ENCODE data around the gene PIK3R5. TPM values are rescaled to one million over a fixed set of nuclear protein-coding genes. Genes with fewer than 3 reads are reported as not detected.

Gene PIK3R5
- polyA plus RNA-seq, 1 donor = 1.3 TPM

DNA sequence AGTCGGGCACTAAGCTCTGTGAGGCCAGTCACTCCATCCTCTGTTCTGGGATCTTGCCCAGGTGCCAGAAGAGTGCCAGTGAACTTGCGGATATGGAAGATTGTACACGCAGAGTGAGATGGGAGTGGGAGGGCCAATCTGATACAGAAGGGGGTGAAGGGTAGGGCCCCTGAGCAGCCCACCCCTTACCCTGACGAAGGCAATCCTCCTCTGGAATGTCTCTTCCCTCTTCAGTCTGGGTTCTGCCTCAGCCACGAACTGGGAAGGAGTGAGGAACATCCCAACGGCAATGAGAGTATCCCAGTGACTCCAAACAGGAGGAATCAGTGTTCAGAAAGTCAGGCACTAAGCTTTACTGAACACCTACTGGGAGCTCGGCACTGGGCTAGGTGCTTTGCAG, 86.1 kb downstream of the PIK3R5 start:
- DNase-seq (ENCODE audit: low read depth) = no peak

GRCh38 chr17:8877984-8878383, 87.5 kb downstream of the PIK3R5 start:
- DNase-seq (ENCODE audit: low read depth) = no peak

DNA sequence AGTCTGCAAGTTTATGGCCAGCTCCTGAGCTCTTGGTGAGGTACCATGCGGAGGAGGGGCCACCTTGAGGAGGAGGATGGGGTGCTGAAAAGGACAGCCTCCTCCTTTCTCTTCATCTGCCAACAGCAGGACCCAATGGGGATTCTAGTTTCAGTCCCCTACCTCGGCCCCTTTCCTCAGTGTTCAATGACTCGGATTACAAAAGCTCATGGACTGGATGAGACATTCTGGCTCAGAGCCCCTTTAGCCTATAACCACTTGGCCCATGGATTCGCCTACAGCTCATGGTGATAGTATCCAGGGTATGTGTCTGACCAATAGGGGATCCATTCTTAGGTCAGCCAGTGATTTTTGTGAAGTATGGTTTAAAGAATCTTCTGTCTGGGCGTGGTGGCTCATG, 89.5 kb downstream of the PIK3R5 start:
- DNase-seq (ENCODE audit: low read depth) = no peak

DNA sequence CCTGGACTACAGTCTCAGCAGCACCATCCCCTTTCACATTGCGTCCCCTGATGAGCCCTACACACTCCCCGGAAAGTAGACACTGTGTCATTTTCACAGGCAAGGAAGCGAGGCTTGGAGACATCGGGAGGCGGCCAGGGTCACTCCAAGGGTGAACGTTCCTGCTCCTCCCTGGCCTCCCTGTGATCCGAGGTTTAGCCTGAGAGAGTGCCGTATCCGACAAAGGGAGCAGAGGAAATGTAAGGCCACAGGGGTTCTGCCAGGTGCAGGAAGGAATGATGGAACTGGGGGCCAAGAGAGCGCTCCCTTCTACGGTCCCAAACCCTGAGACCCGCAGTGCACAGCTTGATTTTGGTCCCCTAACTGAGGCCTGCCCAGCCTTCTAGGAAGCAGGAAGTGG, 90.1 kb downstream of the PIK3R5 start:
- no peak for DNase-seq (ENCODE audit: low read depth)

DNA sequence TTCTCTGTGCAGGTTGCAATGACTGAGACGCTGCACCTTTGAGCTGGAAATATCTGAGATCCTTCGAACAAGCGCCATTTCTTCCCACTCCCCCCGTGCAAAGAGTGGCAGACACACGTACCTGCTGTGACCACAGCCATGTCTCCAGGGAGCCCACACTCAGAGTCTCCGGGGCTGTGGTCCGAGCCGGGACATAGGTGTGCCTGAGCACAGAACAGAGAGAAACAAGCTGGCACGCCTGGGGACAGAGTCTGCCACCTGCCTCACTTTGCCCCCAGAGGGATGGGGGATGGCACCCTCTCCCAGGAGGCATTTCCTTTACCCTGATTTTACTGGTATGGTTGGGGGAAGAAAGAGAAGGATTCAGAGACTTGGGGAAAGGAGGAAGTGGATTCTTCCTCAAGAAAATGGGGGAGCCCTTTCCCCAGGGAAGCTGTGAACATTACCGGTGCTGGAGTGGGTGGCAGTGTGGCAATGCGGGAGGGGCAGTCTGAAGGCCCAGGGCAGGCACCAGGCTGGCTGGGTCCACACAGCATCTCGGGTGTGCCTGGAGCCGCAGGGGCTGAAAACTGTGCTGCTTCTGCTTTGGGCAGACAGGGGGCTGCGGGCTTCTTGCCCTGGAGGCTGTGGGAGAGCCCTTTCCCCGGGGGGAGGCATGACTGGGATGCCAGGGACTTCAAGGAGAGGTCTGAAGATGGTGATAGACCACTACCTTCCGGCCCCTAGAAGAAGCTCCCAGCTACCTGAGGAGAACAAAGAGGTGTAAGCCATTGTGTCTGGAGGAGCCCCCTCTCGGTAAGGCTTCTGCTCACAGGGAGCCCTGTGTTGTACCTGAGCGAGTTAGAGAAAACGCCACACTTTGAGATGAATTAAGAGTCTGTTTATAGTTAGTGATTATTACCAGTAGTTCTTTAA, 91.4 kb downstream of the PIK3R5 start:
- DNase-seq (ENCODE audit: low read depth) = no peak

DNA sequence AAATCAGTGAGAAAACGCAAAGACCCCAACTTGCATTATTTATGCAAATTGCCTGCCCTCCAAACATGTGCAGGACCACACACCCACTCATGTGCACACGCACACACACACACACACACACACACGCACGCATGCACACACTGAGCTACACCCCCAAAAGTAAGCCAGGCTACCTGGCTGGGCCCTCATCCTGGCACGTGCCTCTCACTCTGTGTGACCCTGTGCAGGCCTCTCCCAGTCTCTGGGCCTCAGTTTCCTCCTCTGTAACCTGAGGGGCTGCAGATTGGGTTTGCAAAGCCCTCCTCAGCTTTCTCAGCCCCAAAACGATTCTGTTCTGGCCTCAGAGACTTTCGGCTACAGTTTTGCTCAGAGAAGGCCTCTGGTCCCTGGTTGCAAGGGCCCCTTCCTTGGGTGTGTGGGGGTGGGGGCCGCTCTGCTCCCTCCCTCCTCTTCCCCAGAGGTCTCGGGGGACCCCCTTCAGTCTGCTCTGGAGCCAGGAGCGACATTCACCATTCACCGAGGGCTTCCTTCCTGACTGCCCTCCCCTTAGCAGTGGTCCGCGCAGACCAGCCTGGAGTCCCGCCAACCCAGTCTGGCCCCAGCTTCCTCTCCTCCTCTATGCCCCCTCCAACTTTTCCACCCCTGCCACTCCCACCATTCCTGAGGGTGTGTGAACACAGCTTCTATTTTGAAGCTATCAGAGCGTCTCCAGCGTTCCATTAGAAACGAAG, 92.6 kb downstream of the PIK3R5 start:
- DNase-seq (ENCODE audit: low read depth) = no peak

GRCh38 chr17:8872036-8872704, 93.3 kb downstream of the PIK3R5 start:
- no peak for DNase-seq (ENCODE audit: low read depth)

DNA sequence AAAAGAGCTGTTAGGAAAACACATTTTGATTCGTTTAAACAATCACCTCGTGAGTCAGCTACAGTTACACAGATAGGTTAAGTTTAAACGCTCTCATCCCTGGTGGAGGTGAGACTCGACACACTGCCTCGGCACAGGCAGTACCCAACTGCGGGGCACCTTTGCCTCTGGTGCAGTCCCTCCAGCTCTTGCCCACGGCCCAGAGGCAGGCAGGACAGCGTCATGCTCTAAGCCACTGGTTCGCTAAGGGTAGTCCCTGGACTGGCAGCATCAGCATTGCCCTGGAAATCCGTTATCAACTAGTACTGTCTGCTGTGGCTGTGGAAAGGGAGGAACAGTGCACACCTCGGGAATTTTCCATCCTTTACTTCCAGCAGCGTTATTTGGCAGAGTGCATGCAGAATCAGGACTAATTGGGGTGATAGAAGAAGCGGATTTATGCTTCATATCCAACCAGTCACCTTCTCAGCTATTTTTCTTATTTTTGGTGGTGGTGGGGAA, 94.4 kb downstream of the PIK3R5 start:
- no peak for DNase-seq (ENCODE audit: low read depth)

DNA sequence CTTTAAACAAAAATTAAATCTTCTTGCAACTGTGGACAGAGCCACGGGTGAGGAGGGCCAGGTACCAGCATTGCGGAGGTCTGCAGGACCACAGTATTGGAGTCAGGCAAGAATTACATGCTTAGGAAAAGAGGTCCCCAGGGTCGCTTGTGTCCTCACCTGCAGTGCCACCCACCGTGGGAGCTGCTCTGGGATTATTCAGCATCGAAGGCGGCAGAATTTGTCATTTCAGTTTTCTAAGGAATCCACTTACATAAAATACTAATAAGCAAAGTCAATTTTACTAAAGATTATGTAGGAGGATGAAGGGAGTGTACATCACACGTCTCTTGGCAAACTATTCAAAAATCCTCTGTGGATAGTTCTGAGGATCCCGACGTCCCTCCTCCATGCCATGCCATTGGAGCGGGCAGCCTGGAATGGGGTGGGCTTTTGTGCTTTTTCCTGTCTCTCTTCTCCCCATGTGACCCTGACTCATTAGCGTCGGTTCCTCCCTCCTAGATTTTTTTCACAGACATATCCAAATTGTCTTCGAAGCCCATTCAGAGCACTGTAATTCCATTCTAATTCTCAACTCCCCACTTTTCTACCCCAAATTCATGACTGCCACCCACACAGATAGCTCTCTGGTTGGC, 95.0 kb downstream of the PIK3R5 start:
- DNase-seq (ENCODE audit: low read depth) = no peak

GRCh38 chr17:8869114-8869815, 96.2 kb downstream of the PIK3R5 start:
- DNase-seq (ENCODE audit: low read depth) = no peak

DNA sequence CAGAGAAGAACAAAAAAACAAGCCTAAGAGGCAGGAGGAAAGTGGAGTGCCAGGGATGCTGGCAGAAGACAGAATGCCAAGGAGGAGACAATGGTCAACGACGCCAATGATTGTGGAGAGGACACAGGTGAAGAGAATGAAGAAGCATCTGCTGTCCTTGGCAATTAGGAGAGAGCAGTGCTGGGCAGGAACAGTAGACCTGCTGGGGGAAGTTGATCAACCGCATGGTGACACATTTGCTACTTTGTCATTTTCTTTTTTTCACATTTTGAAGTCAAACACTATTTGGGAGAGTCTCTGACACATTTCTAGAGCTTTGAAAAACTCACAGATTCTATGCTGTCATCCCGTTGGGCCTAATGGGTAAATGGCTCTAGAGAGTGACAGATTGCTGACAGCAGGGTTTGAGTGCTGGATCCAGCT, 97.0 kb downstream of the PIK3R5 start:
- no peak for DNase-seq (ENCODE audit: low read depth)

GRCh38 chr17:8868092-8868491, 97.4 kb downstream of the PIK3R5 start:
- no peak for DNase-seq (ENCODE audit: low read depth)

DNA sequence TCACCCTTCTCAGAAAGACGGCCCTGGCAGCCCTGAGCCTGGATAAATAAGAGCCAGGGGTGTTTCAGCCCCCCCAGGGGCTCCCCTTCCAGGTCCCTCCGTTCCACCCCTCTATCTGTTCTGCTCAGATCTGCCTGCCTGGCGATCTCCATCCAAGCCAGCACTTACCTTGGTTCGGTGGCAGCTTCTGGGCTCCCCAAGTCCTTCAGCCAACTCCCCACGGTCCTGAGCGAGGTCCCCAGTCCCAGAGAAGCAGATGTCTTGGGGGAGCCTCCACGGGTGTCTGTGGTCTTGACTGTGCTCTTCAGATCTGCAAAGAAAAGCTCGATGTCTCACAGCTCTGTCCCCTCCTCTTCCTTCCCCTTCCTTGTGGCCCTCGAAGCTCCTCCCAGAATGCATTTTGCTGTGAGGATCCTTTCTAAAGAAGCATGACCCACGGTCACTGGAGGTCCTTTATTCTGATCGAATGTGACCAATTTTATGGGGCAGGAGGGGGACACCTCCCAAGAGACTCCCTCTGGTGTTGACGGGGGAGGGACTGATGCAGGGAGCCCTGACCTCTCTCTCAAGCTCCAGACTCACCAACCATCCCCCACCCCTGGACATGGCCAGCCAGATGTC, 98.0 kb downstream of the PIK3R5 start, which contains the start of gene PIK3R6:
TSS of gene PIK3R6 (minus strand) at position 314 of the 621 bp plus-strand sequence. CDS start 17,880 bp downstream, outside the sequence.
- no peak for DNase-seq (ENCODE audit: low read depth)

GRCh38 chr17:8865811-8866210, 99.7 kb downstream of the PIK3R5 start:
- no peak for DNase-seq (ENCODE audit: low read depth)

DNA sequence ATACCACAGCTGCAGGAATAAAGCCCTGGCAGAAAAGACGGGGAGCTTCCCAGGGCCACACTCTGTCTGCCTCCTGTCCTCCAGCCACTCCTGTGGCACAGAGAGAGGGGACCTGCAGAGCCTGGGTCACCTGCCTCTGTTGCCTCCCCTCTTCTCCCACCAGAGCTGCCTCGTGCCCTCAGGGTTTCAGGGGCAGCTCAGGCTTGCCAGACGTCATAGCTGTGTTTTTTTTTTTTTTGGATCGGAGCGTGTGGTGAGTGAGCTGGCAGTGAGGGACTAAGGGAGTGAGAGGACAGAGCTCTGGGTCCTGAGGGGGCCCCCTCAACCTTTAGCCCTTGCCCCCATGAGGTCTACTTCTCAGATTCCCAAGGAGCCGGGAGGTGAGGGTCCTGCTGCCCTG, 100.1 kb downstream of the PIK3R5 start:
- no peak for DNase-seq (ENCODE audit: low read depth)

GRCh38 chr17:8862213-8863056, 103.1 kb downstream of the PIK3R5 start:
- DNase-seq (ENCODE audit: low read depth) = no peak

DNA sequence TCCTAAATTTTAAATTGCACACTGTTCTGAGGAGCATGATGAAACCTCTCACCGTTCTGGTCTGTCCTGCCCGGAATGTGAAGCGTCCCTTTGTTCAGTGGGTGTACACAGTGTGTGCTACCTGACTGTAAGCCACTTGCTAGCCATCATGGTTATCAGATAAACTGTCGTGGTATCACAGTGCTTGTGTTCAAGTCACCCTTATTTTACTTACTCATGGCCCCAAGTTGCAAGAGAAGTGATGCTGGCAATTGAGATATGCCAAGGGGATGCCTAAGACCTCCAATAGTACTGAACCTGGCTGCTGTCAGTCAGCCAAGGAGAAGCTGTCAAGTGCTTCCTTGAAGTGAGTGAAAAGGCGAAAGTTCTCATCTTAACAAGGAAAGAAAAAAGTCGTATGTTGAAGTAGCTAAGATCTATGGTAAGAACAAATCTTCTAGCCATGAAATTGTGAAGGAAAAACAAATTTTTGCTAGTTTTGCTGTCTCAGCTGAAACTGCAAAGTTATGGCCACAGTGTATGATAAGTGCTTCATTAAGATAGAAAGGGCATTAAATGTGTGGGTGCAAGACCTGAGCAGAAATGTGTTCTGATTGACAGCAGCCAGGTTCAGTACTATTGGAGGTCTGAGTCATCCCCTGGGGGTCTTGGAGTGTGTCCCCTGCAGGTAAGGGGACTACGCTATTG, 103.9 kb downstream of the PIK3R5 start:
- DNase-seq (ENCODE audit: low read depth) = no peak

GRCh38 chr17:8859804-8860430, 105.6 kb downstream of the PIK3R5 start:
- DNase-seq (ENCODE audit: low read depth) = no peak
